Hematopoietic multipotent progenitor cell treated with erythropoietin and hydrocortisone succinate and interleukin-3 and kit ligand, for 6 days (in vitro differentiated cells): ENCODE data around the gene NSUN7.
"Not testable (repeated sequence)": the region's sequence is repeated elsewhere in the genome, so short reads cannot be mapped to it uniquely, and the experiment has no call there.

ENCODE experiments used
- DNase-seq: peaks from one replicate; pipeline ENCODE4 v3.0.0-alpha.2; 2015

NSUN7 gene

DNA sequence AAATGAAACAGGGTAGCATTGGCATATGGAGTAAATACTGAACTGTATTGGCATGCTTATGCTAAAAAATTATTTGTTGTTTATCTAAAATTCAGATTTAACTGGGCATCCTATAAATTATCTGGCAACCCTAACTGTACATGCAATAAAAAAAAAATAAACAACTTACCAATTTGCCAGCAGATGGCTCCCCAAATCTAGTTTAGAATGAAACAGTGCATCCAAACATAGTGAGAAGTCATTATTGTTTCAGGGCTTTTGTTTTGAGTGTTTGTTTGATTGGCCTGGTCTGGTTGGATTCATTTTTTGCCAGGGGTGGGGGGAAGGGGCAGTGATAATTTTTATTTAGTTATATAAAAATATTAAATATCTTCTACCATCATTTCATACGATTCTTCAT, 12.8 kb upstream of the NSUN7 start:
- peak; percentile 66 for DNase-seq

DNA sequence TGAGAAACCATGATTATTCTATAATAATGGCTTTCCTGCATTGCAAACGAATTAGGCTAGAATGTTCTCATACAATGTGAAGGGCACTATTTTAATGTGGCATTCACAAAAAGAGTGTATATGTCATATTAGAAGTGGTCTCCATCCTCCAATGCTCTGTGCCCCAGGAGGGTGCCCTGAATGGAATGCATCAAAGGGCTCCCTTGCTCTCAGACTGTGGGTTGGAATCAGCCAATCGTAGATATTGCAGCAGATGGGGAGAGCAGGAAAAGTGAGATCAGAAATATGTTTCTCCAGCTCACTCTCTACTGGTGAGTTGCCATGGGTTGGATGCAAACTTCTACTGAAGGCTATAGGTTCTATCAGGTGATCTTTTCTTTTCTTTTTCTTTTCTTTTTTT, 11.9 kb upstream of the NSUN7 start:
- DNase-seq: no peak

DNA sequence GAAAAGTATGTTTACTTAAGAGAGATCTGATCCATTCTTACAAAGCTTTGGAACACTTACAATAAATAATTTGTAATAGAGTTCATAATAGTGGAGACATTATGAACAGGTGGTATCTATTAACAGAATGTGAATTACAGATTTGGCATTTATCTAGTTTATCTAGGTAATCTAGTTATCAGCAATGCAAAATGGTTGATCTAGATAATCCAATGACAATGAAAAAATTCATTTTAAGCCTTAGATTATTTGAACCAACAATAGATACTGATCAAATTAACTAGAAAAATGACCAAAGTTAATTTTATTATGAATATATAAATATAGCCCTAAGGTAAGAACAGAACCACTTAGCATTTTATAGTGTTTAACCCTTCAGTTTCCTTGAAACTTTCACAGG, 10.4 kb upstream of the NSUN7 start:
- no peak for DNase-seq

- no peak for DNase-seq
Observed at GRCh38 chr4:40744218-40744617, 5.5 kb upstream of the NSUN7 start.

DNA sequence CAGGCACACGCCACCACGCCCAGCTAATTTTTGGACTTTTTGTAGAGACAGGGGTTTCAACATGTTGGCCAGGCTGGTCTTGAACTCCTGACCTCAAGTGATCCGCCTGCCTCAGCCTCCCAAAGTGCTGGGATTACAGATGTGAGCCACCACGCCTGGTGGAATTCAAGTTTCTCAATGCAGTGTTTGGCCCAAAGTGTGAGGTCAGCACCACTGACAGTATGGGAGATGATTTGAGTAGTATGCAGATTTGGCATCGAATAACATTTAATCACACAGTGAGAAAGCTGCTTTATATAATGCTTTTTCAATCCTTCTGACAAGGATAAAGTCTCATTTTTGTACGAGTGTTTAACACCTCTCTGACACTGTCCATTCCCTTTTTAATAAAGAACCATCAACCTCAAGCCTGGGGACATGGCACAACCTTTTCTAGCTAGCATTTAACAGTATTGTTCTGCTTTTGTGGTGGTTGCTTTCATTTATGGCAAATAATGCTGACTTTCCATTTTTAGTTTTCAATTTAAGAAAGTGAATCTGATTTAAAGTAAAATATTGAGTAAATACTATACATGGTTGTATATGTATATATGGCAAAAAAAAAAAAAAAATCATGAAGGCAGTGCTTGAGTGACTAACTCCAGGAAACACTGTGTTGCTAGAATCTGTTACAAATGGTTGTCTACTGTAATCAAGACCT, 4.3 kb upstream of the NSUN7 start:
- no peak for DNase-seq

GRCh38 chr4:40747207-40747835, 2.4 kb upstream of the NSUN7 start:
- no peak for DNase-seq

- no peak for DNase-seq
Observed at GRCh38 chr4:40750461-40751258, 905 bp downstream of the NSUN7 start.

DNA sequence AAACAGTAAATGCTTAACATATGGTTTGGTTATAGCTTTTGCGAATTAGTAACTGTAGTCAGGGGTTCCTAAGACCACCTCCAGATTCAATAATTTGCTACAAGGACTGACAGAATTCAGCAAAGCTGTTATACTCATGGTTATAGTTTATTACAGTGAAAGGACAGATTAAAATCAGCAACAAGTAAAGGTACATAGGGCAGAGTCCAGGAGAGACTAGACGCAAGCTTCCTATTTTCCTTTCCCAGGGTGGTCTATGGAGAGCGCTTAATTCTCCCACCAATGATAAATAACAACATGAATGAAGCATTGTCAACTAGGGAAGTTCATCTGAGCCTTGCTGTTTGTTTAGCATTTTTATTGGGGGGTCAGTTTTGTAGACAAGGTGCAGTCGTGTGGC, 5.9 kb downstream of the NSUN7 start:
- DNase-seq: no peak

DNA sequence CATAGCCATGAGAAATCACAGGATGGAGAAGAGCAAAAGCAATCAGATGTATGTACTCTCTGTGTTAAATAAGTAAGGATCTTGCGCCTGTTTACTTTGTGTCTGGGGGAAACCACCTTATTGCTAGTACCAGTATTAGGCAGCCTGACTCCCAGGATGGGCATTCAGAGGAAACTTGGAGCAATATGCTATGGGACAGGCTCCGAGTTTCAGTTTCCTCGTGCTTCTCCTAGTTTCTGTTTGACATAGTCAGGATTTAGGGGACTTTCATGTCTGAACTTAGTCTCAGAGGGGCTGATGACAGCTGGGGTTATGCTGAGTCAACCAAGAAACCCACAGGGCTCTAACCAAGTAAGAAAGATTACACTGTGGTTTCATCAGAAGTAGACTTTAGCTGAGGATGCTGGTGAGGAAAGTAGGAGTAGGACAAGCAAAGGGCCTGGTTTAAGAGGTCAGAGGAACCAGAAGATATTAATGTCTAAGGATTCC, 13.5 kb downstream of the NSUN7 start:
- DNase-seq: peak; percentile 55

DNA sequence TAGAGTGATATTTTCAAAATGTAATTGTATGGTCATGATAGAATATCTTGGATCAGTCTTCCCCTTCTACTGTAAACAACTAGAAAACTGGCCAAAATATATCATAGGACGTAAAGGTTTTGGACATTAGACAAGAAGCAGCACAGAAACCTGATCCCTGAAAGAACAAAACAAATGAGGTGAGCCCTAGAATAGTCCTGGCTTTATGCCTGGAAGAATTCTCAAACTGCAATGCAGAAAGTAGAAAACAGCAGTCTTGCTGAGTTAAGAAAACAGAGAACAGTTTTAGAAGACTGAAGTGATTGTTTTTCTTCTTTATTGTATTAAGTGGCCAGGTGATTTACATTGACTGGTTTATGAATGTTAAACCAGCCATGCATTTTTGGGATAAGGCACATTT, 19.5 kb downstream of the NSUN7 start:
- no peak for DNase-seq

- no peak for DNase-seq
Observed at GRCh38 chr4:40778090-40778489, 28.3 kb downstream of the NSUN7 start.

GRCh38 chr4:40782876-40783275, 33.1 kb downstream of the NSUN7 start:
- DNase-seq: no peak

- no peak for DNase-seq
Observed at GRCh38 chr4:40785727-40786126, 36.0 kb downstream of the NSUN7 start.

- DNase-seq: no peak
Observed at GRCh38 chr4:40788331-40788730, 38.6 kb downstream of the NSUN7 start.

DNA sequence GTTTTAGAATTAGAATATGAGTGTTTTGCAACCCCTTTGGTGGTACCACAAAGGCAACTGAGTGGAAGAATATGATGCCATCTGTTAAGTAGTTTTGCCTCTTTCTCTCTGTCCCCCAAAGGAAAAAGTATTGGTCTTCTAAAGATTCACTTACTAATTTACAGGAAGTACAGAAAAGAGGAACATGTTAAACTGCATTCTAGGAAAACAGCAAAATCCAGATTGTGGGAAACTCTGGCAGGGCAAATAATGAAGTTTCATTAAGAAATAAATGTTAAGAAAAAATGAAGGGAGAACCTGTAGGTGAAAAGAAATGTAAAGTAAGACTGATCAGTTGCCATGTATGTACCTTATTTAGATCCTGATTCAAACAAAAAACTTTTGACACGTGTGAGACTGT, 39.3 kb downstream of the NSUN7 start:
- peak; percentile 2 for DNase-seq

GRCh38 chr4:40789771-40790170, 40.0 kb downstream of the NSUN7 start:
- no peak for DNase-seq

- no peak for DNase-seq
Observed at GRCh38 chr4:40800064-40800463, 50.3 kb downstream of the NSUN7 start.

GRCh38 chr4:40804598-40804997, 54.8 kb downstream of the NSUN7 start:
- DNase-seq: no peak

GRCh38 chr4:40808926-40809457, 59.2 kb downstream of the NSUN7 start:
- no peak for DNase-seq

- DNase-seq: peak; percentile 8
Observed at GRCh38 chr4:40811956-40812355, 62.2 kb downstream of the NSUN7 start.

- peak; percentile 8 for DNase-seq
Observed at GRCh38 chr4:40812386-40812785, 62.6 kb downstream of the NSUN7 start.

DNA sequence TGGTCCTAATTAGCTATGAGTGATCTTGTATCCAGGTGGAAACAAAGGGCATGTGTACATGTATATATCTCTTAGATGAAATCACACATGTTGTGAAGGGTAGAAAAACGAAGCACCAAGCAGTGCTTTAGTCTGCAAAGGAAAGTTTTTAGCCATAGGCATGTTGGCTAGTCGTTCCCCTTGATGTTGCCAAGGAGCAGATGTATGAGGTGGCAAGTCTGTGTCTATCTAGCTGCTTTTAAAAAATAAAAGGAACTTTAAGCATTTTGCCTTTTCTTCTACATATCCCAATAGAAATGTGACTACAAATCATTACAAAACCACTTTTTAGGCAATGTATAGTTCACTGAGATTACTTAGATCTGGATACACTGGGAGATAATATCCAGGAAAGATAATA, 63.1 kb downstream of the NSUN7 start:
- DNase-seq: no peak

- not testable (repeated sequence) for DNase-seq
Observed at GRCh38 chr4:40817157-40817556, 67.4 kb downstream of the NSUN7 start.

GRCh38 chr4:40820101-40820500, 70.3 kb downstream of the NSUN7 start:
- no peak for DNase-seq
